IPS-NIHi11 (cell line): ENCODE data around the gene SUFU.

Experiments used
- DNase-seq: peaks from one replicate; pipeline ENCODE4 v3.0.0; 2012; ENCODE audit warnings: mixed read lengths, low spot score

Gene SUFU

GRCh38 chr10:102596506-102596971 lies 92.8 kb downstream of the SUFU start:
- DNase-seq: peak; percentile 94

DNA sequence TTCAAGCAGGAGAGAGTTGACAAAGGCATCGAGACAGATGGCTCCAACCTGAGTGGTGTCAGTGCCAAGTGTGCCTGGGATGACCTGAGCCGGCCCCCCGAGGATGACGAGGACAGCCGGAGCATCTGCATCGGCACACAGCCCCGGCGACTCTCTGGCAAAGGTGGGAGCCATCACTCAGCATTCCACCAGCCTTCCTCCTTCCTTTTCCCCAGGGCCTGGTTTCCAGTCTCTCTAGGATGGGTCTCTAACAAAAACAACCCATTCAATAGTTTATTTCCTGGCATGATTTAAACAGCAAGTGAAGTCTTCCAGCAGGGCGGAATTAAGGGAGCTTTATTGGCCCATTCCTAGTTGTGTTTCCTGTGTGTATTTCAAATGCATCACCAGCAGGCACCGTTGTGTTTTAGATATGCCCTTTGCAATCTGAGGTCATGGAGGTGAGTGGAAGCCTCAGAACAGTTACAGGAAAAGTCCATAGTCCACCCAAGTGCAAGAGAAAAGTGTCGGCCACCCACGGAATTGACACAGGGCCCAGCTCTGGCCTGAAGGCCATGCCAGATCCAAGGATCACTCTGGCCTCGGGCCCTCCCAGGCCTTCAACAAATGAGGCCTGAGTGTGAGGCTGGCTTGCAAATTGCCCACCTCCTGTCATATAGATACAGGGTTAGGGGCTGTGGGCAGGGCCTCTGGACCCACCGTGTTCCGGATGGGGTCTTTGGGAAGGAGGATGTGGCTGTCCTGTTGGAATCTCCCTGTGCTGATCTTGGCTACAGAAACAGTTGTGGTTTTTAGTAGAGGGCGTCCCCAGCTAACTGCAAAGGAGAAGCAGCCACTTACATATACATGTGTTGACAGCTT lies 93.6 kb downstream of the SUFU start:
- DNase-seq: no peak

DNA sequence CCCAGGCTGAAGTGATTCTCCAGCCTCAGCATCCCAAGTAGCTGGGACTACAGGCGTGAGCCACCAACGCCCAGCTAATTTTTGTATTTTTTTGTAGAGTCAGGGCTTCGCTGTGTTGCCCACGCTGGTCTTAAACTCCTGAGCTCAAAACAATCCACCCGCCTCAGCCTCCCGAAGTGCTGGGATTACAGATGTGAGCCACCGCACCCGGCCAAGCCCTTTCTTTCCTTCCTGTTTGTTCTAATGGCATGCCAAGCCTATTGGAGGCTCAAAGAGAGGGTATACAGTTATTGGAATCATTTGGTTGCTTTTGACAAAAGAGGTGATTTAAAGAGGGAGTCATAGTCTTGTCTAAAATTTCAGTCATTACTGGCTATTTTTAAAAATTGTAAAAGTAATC lies 94.5 kb downstream of the SUFU start:
- DNase-seq: no peak

DNA sequence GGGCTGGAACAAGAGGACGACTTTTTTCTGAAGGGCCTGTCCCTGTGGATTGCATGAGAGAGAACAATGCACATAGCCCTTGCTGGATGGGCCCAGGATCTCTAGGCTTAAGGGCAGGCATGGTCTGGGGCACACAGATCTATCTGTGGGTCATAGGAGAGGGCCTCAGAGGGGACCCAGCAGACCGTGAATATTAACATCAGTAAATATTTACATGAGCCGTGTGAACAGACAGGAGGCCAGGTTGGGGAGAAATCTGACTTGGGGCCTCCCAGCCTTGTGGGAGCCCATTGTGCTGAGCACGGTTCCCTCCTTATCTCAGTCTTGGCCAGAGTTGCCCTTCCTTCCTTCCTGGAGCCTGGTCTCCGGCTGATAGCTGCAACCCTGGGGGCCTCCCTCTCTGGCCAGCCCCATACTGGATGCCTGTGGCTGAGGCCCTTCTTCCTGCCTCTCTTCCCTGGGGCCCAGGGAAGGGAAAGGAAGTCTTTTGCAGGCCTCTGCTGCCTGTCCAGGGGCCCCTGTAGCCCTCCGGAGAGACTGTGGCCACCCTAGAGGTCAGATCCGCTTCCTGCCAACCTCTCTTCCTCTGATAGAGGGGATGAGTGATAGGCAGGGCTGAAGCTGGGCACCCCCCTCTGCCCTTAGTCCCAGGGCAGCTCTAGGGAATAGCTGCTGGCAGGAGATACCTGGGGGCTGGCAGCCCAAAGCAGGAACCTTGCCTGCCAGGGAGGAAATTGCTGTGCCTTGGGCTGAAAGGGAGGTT lies 96.0 kb downstream of the SUFU start:
- DNase-seq: no peak

DNA sequence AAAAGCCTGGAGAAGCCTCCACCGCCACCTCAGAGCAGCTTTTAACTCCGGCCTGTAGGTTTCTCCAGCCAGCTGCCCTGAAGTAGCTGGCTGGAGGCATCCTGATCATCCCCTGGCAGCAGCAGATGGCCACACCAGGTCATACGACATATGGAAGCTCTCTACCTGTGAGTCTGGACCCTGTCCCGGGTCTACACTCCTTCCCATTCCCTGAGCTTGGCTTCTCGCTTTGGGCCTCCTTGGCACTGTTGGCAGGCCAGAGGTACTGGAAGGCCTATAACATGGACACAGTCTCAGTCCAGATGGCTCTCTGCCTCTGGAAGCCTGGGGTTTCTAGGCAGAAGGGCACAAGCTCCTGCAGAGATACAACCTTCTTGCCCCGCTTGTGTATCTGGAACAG lies 97.0 kb downstream of the SUFU start:
- DNase-seq: no peak

DNA sequence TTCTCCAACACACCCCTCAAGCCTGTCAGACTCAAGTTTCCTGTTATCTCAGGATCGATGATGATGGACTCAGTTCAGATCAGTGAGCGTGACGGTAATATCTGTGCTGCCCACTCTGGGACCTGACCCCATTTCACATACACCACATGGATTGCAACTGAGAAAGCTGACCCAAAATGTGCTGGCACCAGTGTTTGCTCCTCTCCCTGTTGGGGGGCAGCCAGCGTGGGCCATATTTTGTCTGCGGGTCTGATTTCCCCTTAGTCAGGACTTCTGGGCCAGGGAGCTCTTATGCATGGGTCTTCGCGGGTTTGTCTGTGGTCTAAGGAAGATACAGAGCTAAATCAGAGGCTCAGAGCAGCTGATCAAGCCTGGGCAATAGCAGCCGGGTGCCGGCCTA lies 97.9 kb downstream of the SUFU start:
- no peak for DNase-seq

GRCh38 chr10:102602272-102603045 lies 98.7 kb downstream of the SUFU start:
- no peak for DNase-seq

- no peak for DNase-seq
Observed at GRCh38 chr10:102603946-102604345, 100.2 kb downstream of the SUFU start.

DNA sequence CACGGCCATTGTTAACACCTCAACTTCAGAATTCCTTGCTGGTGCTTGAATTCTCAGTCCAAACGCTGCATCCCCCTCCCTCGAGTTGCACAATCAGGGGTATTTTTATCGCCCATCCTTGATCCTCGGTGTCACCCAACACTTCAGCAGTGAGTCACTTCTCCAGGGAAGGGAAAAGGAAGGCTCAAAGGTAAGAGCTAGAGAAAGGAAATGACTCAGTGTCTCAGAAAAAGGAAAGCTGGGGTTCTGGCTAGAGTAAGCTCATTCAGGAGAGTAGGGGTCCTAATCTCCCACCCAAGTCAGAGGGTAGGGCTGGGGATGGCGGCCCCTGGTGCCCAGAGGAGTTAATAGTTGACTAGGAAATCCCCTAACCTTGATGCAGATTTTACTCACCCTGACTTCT lies 100.7 kb downstream of the SUFU start:
- no peak for DNase-seq

DNA sequence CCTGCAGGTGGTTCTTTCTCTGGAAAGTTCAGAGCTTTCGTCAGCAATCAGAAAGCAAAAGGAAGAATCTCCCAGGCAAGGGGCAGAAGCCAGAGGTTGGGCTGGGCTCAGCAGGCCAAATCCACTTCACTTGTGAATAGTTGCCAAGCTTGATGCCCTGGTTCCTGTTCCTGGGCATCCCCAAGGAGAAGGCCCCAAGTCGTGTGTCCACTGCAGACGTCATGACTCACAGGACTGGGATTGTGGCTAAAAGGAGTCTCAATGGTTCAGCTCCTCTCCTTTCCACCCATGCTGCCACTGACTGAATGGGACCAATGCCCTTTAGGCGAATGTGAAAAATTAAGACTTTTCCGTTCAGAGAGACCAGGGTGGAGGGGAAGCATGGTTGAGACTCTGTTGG lies 101.9 kb downstream of the SUFU start:
- DNase-seq: no peak

DNA sequence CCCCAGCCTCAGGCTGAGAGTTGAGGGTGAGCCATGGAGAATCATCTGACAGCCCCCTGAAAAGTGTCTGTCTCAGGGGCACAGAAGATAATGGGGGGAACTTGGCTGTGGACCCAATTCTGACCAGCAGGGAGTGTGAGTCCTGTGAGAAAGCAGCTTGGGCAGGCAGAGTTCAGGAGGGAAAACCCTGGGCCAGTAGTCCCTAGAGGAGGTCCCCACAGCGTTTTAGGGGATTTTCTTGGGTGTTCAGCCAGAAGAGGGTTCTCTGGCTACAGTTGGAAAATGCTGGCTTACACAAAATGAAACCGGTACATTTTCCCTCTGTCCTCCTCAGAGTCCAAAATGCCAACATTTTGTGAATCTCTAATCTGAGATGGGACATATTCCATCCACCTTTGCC lies 104.7 kb downstream of the SUFU start:
- no peak for DNase-seq

GRCh38 chr10:102610441-102610887 lies 106.7 kb downstream of the SUFU start:
- no peak for DNase-seq

DNA sequence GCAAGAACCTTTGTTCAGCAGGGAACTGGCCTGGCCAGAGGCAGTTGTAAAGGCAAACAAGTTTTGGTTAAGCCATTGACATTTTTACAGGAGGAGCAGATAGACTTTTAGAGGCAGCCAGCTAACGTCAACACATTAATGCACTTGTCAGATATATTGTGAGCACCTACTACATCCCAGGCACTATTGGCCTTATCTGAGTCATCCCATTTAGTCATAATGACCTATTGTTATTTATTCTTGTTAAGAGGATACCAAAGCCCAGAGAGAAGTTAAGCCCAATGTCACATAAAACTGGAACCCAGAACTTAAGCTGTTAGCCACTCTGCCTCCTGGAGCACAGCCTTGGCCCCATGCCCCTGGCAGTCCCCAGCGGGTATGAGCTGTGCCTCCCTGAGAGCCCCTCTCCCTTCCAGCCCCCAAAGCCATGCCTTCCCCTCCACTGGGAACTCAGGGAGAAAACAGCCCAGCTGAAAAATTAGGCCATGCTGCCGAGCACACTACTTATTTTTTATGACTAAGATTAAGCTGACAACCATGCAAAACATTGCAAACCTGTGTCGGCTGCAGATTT lies 107.8 kb downstream of the SUFU start:
- no peak for DNase-seq

DNA sequence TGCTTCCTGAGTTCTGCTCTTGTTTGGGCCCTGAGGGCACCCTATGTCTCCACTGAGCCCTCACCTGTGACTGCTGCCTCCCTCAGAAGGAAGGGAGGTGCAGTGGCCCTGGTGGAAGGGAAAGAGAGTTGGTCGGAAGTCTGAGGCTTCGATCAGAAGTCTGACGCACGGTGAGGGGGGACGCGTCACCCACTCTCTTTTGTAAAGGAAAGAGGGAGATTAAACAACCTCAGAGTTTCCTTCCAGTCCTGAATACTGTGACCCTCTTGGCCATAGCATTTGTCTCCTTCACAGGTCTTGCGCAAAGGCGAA lies 109.1 kb downstream of the SUFU start:
- no peak for DNase-seq

DNA sequence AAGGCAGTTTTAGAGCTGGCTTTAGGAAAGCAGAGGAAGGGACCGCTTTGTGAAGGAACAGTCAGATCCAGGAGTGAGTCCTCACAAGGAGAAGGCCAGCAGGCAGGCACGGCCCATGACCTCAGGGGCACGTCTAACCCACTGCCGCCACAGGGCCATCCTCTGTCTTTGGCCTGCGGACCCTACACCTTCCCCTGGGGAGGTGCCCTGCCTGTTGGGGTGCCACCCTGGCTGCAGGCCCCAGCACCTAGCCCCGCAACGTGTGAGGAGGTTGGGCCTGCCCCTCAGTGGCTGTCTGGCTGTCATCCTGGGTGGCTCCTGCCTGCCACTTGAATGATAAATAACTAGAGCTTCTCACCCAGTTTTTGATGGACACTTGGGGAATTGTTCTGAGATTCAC lies 109.5 kb downstream of the SUFU start:
- no peak for DNase-seq

DNA sequence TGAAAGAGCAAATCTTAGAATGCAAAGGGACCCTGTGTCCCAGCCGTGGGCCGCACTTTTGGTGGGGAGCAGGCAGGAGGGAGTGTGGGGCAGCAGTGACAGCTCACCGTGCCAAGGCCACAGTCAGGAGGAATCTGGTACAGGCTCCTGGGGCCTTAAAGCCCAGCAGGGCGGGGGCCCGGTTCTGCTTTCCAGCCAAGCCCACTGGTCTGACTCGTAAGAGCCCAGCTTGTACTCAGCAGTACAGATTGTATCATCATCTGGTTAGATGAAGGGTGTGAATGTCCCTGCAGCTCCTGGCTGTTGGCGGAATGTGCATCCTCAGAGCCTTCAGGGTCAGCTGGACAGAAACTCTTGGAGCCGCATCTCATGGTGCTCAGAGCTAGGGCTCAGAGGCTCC lies 110.0 kb downstream of the SUFU start:
- DNase-seq: no peak

DNA sequence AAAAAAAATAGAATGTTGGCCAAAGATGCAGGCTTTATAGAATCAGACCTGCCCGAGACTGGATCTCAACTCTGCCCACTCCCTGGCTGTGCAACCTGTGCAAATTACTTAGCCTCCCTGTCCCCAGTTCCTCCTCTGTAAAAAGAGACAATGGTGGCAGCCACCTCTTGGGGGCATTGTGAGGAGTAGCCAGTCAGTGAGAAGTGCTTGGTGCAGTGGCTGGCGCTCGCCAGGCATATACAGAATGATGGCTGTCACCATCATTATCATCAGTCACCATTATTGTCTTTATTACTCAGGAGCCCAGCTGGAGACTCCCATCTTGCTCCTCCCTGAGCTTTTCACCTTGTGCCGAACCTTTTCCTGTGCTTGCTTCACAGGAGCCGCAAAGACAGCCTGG lies 111.1 kb downstream of the SUFU start:
- DNase-seq: no peak

GRCh38 chr10:102615361-102615760 lies 111.6 kb downstream of the SUFU start:
- peak; percentile 79 for DNase-seq

DNA sequence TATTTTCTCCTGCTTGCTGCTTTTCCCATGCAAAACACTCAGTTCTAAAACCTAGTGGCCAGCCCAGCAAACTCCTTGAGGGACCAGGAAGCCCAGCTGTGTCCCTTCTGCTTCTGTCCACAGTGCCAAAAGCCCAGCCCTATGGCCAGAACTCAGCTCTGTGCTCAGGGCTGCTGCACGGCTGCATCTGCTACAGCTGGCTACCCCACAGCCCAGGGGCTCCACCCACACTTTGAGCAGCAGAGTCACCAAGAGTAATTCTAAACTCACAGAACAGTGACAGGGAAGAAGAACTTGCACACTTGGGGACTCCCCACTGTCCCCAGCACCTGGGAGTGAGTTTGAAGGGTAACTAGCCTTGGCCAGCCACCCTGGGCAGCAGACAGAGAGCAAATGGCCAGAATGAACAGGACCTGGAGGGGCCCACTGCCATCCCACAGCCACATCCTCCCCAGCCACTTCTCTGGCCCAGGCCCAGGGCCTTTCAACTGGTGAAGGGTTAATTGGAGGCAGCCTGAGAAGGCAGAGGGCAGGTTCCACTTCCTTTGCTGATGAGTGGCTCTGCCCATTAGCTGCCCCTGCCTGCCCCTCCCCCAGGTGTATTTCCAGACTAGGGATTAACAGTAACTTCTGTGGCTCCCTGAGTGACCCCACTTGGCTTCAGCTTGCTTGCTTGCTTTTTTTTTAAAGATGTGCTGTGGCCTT lies 112.4 kb downstream of the SUFU start:
- no peak for DNase-seq

DNA sequence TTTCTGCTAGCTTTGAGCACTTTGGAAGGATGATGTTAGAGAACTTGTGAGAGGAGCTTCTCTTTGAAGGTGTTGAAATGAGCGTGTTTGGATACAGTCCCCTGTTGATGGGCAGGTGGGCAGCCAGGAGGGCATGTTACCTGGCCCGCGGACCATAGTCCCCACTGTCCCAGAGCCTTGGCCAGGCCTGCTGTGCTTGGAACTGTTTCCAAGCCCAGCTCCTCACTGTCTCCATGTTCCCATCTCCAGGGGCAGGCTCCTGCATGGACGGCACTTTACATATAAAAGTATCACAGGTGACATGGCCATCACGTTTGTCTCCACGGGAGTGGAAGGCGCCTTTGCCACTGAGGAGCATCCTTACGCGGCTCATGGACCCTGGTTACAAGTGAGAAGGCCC lies 113.3 kb downstream of the SUFU start:
- no peak for DNase-seq

- DNase-seq: no peak
Observed at GRCh38 chr10:102617816-102618215, 114.0 kb downstream of the SUFU start.
